Esophagus squamous epithelium (tissue), 5 donors: ENCODE data around the gene UMAD1. TPM values are rescaled to one million over a fixed set of nuclear protein-coding genes. Genes with fewer than 3 reads are reported as not detected.

Source experiments
- DNase-seq: peaks from one replicate; lab custom pipeline; 2025; lab: John Stamatoyannopoulos, UW
- H3K27ac ChIP-seq, 4 donors: fragments of 200-600 bp; sonication (generic); one replicate each; pipeline ENCODE4 v1.5.1; 2016 to 2019; ENCODE audit warnings: mild to moderate bottlenecking in 1 of 4
- H3K27me3 ChIP-seq, 4 donors: fragments of 200-600 bp; sonication (generic); 1 replicate in 3 of 4; 2 replicates in 1 of 4; pipeline versions ENCODE4 v1.5.1 to v1.6.0; 2017 to 2021; ENCODE audit warnings: antibody characterized with exemption in 1 of 4
- H3K36me3 ChIP-seq, 3 donors: fragments of 200-600 bp; sonication (generic); one replicate each; pipeline ENCODE4 v1.5.1; 2016 to 2019
- H3K4me1 ChIP-seq, 3 donors: fragments of 200-600 bp; sonication (generic); one replicate each; pipeline ENCODE4 v1.5.1; 2017 to 2019
- H3K4me3 ChIP-seq, 4 donors: fragments of 200-600 bp; sonication (generic); 1 replicate in 3 of 4; 2 replicates in 1 of 4; pipeline ENCODE4 v1.5.1; 2016 to 2019; ENCODE audit warnings: mild to moderate bottlenecking in 2 of 4, moderate library complexity in 1 of 4
- H3K9me3 ChIP-seq, 3 donors: fragments of 200-600 bp; sonication (generic); one replicate each; pipeline ENCODE4 v1.5.1; 2016 to 2019
- POLR2A ChIP-seq, 4 donors: fragments of 450-650 bp; IDR thresholded peaks; one replicate each; pipeline ENCODE4 v1.6.1; 2017; ENCODE audit warnings: antibody characterized with exemption in 4 of 4, mild to moderate bottlenecking in 4 of 4, moderate library complexity in 3 of 4
- WGBS, 2 donors: methylation state at CpG; one replicate each; pipeline ENCODE4 v1.1.5; 2018; 5-methylcytosine and 5-hydroxymethylcytosine counted together
- intact Hi-C: fragments of 100-400 bp; cut with DNase I; formaldehyde crosslinking; loops from one replicate; pipeline ENCODE4 v1.15.0; 2022
- total RNA-seq, 4 donors: library from RNA; depleted of rRNA; stranded (reverse); fragments of >200 nt; gene quantifications; one replicate each; pipeline ENCODE4 v1.1.0, GENCODE V29; 2016
- TF ChIP-seq, protein P1 (sequence below), 6 experiments: fragments of 450-650 bp in 4 of 6; fragments of 200-600 bp in 2 of 6; sonication (generic) in 2 of 6; IDR thresholded peaks; one replicate each; pipeline ENCODE4 v1.5.1; 2016 to 2019; ENCODE audit warnings: antibody characterized with exemption in 6 of 6, mild to moderate bottlenecking in 4 of 6, moderate library complexity in 4 of 6
- donor health status: DM: yes; HTN: yes; CAD: no.

UMAD1 gene
- total RNA-seq, 4 donors from 2014 or later: 2.5 to 7.6 (median 6.3) TPM

DNA sequence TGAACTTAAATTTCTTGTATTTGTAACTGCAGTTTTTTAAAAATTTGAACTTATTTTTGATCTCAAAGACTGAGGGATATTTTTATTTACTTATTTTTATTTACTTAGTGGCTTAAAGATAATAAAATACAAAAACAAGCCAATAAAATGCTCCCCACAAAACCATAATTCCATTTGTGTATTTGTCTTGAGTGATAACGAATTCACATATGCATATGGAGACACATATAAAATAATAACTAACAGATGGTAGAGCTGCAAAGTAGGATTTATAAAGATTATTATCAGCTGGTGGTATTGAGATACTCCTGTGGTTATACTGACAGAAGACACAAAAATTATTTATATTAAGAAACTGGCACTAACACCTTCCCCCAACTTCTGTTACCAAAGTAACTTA, 168.1 kb downstream of the UMAD1 start:
- Histone ChIP-seq H3K4me1 (no peaks in the 10 kb centered on the region), H3K36me3 (no peaks in the 10 kb centered on the region), H3K9me3 (no peaks in the 10 kb centered on the region), H3K4me3 (no peak overlapping the region), H3K27ac (no peak overlapping the region), H3K27me3 (no peaks in the 10 kb centered on the region)
- no peak for DNase-seq
- 93 to 100% methylated on average over 1 of the region's 1 CpG for WGBS, 2 donors
- TF ChIP-seq, protein P1, sequence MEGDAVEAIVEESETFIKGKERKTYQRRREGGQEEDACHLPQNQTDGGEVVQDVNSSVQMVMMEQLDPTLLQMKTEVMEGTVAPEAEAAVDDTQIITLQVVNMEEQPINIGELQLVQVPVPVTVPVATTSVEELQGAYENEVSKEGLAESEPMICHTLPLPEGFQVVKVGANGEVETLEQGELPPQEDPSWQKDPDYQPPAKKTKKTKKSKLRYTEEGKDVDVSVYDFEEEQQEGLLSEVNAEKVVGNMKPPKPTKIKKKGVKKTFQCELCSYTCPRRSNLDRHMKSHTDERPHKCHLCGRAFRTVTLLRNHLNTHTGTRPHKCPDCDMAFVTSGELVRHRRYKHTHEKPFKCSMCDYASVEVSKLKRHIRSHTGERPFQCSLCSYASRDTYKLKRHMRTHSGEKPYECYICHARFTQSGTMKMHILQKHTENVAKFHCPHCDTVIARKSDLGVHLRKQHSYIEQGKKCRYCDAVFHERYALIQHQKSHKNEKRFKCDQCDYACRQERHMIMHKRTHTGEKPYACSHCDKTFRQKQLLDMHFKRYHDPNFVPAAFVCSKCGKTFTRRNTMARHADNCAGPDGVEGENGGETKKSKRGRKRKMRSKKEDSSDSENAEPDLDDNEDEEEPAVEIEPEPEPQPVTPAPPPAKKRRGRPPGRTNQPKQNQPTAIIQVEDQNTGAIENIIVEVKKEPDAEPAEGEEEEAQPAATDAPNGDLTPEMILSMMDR (IDR thresholded peaks at IDR 0.05): no peak
- TF ChIP-seq POLR2A (IDR thresholded peaks at IDR 0.05): no peak
- intact Hi-C loops: no loop called here

DNA sequence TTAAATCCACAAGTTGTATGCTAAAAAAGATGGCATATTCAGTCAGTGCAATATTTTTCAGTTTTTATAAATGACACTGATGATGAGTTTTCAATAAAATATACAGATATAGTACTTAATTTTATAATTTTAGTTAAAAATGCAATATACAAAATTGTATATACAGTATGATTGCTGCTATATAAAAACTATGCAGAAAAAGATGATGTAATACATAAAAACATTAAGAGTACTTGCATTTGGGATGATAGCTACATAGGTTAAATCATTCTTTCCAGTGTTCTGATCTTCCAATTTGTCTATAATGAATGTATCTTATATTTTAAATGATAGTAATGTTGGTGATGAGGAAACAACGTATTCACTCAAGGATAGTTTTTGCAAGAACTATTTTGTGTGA, 169.8 kb downstream of the UMAD1 start:
- intact Hi-C loops: no loop called here
- TF ChIP-seq, protein P1 (IDR thresholded peaks at IDR 0.05): no peak
- no peak for TF ChIP-seq POLR2A (IDR thresholded peaks at IDR 0.05)
- Histone ChIP-seq H3K27ac (no peak overlapping the region), H3K4me1 (no peaks in the 10 kb centered on the region), H3K27me3 (no peaks in the 10 kb centered on the region), H3K9me3 (no peaks in the 10 kb centered on the region), H3K36me3 (no peaks in the 10 kb centered on the region), H3K4me3 (no peak overlapping the region)
- no peak for DNase-seq
- WGBS, 2 donors: 77 to 87% methylated on average over 1 of the region's 1 CpG

DNA sequence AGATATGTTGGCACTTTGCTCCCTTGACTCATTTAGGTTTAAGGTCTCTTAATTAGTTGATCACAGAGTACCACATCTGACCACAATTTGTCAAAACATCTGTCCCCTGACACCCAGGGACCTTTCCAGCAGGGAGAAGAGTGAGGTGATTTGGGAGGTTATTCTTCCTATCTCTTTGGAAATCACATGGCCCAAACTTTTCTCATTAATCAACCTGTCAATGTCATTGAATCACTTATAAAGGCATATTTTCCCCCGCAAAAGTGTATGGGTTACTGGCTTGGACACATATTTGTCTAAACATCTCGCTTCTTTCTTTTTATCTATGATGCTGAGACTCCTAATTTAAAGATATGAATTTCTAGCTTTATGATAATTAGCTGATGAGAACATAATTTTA, 170.3 kb downstream of the UMAD1 start:
- Histone ChIP-seq H3K27me3 (no peaks in the 10 kb centered on the region), H3K9me3 (no peaks in the 10 kb centered on the region), H3K36me3 (no peaks in the 10 kb centered on the region), H3K4me3 (no peak overlapping the region), H3K4me1 (no peaks in the 10 kb centered on the region), H3K27ac (no peak overlapping the region)
- TF ChIP-seq, protein P1 (IDR thresholded peaks at IDR 0.05): no peak
- TF ChIP-seq POLR2A (IDR thresholded peaks at IDR 0.05): no peak
- intact Hi-C loops: no loop called here
- no peak for DNase-seq
- WGBS, 2 donors: 95 to 96% methylated on average over 2 of the region's 2 CpGs

DNA sequence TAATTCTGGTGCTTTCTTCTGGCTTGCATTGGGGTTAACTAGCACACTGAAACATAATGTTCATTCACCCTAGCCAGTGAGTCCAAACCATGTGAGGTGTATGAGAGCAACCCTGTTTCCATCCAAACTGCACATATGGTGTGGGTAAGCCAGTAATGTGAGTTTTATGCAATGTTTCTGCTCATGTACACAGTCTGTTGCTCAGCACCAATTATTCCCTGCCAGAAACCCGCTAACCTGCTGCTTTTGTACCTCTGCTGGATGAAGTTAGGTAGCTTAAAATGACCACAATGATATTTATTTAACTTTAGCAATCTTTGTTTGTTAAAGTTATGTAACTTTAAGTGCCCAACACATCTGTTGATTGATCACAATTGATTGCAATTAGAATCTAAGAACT, 171.6 kb downstream of the UMAD1 start:
- H3K9me3 ChIP-seq: no peaks in the 10 kb centered on the region
- no peaks in the 10 kb centered on the region for H3K36me3 ChIP-seq
- DNase-seq: no peak
- 80 to 82% methylated on average over 1 of the region's 1 CpG for WGBS, 2 donors
- no peak for TF ChIP-seq POLR2A (IDR thresholded peaks at IDR 0.05)
- TF ChIP-seq, protein P1 (IDR thresholded peaks at IDR 0.05): no peak
- H3K4me1 ChIP-seq: no peaks in the 10 kb centered on the region
- no peaks in the 10 kb centered on the region for H3K27me3 ChIP-seq
- H3K27ac ChIP-seq: no peak overlapping the region
- no peak overlapping the region for H3K4me3 ChIP-seq
- intact Hi-C loops: no loop called here

DNA sequence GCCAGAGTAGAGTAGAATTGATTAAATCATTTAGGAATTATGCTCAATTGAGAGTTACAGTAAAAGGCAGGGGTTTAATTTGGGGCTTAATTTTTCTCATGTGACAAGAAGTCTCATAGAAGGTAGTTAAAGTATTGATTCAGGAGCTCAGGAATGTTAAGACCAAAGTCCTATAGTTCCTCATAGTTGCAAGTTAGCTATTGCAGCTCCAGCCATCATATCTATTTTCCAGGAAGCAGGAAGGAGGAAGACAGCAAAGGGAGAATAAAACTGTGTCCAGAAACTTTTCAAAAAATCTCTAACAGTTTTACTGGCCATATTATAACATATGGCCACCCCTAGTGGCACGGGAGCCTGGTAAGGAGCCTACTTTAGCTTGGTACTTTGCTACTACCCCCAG, 174.8 kb downstream of the UMAD1 start:
- no peaks in the 10 kb centered on the region for H3K9me3 ChIP-seq
- intact Hi-C loops: no loop called here
- H3K4me1 ChIP-seq: no peaks in the 10 kb centered on the region
- 100% methylated on average over 1 of the region's 1 CpG for WGBS, 2 donors
- H3K4me3 ChIP-seq: no peak overlapping the region
- H3K27ac ChIP-seq: no peak overlapping the region
- TF ChIP-seq, protein P1 (IDR thresholded peaks at IDR 0.05): no peak
- TF ChIP-seq POLR2A (IDR thresholded peaks at IDR 0.05): no peak
- H3K27me3 ChIP-seq: no peaks in the 10 kb centered on the region
- DNase-seq: no peak
- H3K36me3 ChIP-seq: no peaks in the 10 kb centered on the region
